Caco-2 (cell line): Measurements from ENCODE around the gene BTBD16. TPM values are rescaled to one million over a fixed set of nuclear protein-coding genes. Genes with fewer than 3 reads are reported as not detected.

ENCODE experiments used
- BruUV-seq: library from RNA; stranded (reverse); fragments of 400-500 nt; replicated peaks from 2 replicates; lab custom pipeline; 2021; lab: Mats Ljungman, UMichigan
- CTCF ChIA-PET: fragments of 300-600 bp; sonication (Branson Sonifier 250); formaldehyde crosslinking; loops from one replicate; lab custom pipeline; 2022; ENCODE audit warnings: antibody characterized with exemption; lab: Charles Lee
- POLR2A ChIA-PET: fragments of 300-600 bp; sonication (Branson Sonifier 250); formaldehyde crosslinking; loops from one replicate; lab custom pipeline; 2022; ENCODE audit warnings: antibody characterized with exemption; lab: Charles Lee
- DNase-seq, 2 experiments: peaks; one replicate each; pipeline versions ENCODE4 v3.0.0 to v3.0.0-alpha.2; 2020 to 2022
- H3K27me3 ChIP-seq: replicated peaks from 2 replicates; pipeline ENCODE4 v1.6.0; 2011; ENCODE audit warnings: low read length; ENCODE audit not compliant: control insufficient read depth, insufficient read depth
- H3K36me3 ChIP-seq: 2 replicates; pipeline ENCODE4 v1.5.1; 2011; ENCODE audit warnings: low read length; ENCODE audit not compliant: control insufficient read depth, insufficient read depth
- H3K4me1 ChIP-seq: fragments of 250-450 bp; sonication (Bioruptor Pico); 2 replicates; pipeline ENCODE4 v1.5.1; 2020; ENCODE audit warnings: mild to moderate bottlenecking
- H3K4me3 ChIP-seq: 2 replicates; pipeline ENCODE4 v1.5.1; 2011; ENCODE audit warnings: low read depth, mild to moderate bottlenecking, control low read depth, low read length
- H3K9me3 ChIP-seq: fragments of 250-450 bp; sonication (Bioruptor Pico); 2 replicates; pipeline ENCODE4 v1.5.1; 2020; ENCODE audit warnings: mild to moderate bottlenecking, moderate library complexity
- H3K27ac Mint-ChIP-seq: one replicate; pipeline ENCODE4 v1.8.0; 2022; ENCODE audit warnings: mixed read lengths; ENCODE audit not compliant: unreplicated experiment
- H3K27me3 Mint-ChIP-seq: one replicate; pipeline ENCODE4 v1.8.0; 2022; ENCODE audit warnings: mixed read lengths; ENCODE audit not compliant: insufficient read depth, unreplicated experiment
- H3K36me3 Mint-ChIP-seq: one replicate; pipeline ENCODE4 v1.8.0; 2022; ENCODE audit warnings: mild to moderate bottlenecking, mixed read lengths; ENCODE audit not compliant: insufficient read depth, unreplicated experiment
- H3K4me1 Mint-ChIP-seq: one replicate; pipeline ENCODE4 v1.8.0; 2022; ENCODE audit warnings: low read depth, mixed read lengths; ENCODE audit not compliant: unreplicated experiment
- H3K4me3 Mint-ChIP-seq: one replicate; pipeline ENCODE4 v1.8.0; 2022; ENCODE audit warnings: mild to moderate bottlenecking, moderate library complexity, mixed read lengths; ENCODE audit not compliant: unreplicated experiment
- H3K9me3 Mint-ChIP-seq: one replicate; pipeline ENCODE4 v1.8.0; 2022; ENCODE audit warnings: mixed read lengths; ENCODE audit not compliant: unreplicated experiment
- CTCF ChIP-seq, 2 experiments: fragments of 200-600 bp in 1 of 2; IDR thresholded peaks; 1 replicate in 1 of 2; 2 replicates in 1 of 2; pipeline versions ENCODE4 v1.5.1 to v1.8.0; 2011 to 2022; ENCODE audit warnings: antibody characterized with exemption in 1 of 2, control low read depth in 1 of 2, inconsistent platforms in 1 of 2, low read depth in 1 of 2, low read length in 1 of 2, mild to moderate bottlenecking in 1 of 2, moderate library complexity in 1 of 2; ENCODE audit not compliant: insufficient read depth in 1 of 2, severe bottlenecking in 1 of 2, unreplicated experiment in 1 of 2
- intact Hi-C: fragments of 100-400 bp; cut with micrococcal nuclease; formaldehyde crosslinking; loops from one replicate; pipeline ENCODE4 v1.10.0; 2022; ENCODE audit not compliant: unreplicated experiment
- total RNA-seq: library from RNA; stranded (reverse); gene quantifications from 2 replicates; pipeline ENCODE4 v1.2.3, GENCODE V29; 2022

The BTBD16 gene
- total RNA-seq, 1 experiment from 2014 or later: not detected

GRCh38 chr10:122306744-122307143, 35.6 kb downstream of the BTBD16 start:
- intact Hi-C loops: no loop called here
- Mint-ChIP-seq H3K9me3 (peaks cover 13% of the 10 kb centered on the region), H3K4me1 (peaks cover 29% of the 10 kb centered on the region), H3K27me3 (no peaks in the 10 kb centered on the region), H3K4me3 (no peak overlapping the region), H3K27ac (no peak overlapping the region), H3K36me3 (peaks cover 5% of the 10 kb centered on the region)
- no peak for DNase-seq
- no peaks in the 10 kb centered on the region for H3K9me3 ChIP-seq
- TF ChIP-seq CTCF (IDR thresholded peaks at IDR 0.05; ENCODE audit: insufficient read depth in 1 of 2, low read depth in 1 of 2, low read length in 1 of 2, severe bottlenecking in 1 of 2, unreplicated experiment in 1 of 2): no peak
- no peak overlapping the region for H3K4me3 ChIP-seq
- ChIA-PET POLR2A (no interaction called here), CTCF (interaction anchor here (0.6 to 2.0 kb wide), 2 partner anchors 8 to 43 kb away, joined by 4 to 5 read pairs; no protein-coding TSS in a partner anchor)
- no TSS peak for BruUV-seq
- H3K4me1 ChIP-seq: peaks cover 43% of the 10 kb centered on the region
- H3K36me3 ChIP-seq: no peaks in the 10 kb centered on the region
- no peaks in the 10 kb centered on the region for H3K27me3 ChIP-seq

GRCh38 chr10:122307669-122308416, 36.7 kb downstream of the BTBD16 start:
- H3K27me3 ChIP-seq: no peaks in the 10 kb centered on the region
- H3K9me3 Mint-ChIP-seq: peaks cover 13% of the 10 kb centered on the region
- intact Hi-C loops: no loop called here
- TF ChIP-seq CTCF (IDR thresholded peaks at IDR 0.05; ENCODE audit: insufficient read depth in 1 of 2, low read depth in 1 of 2, low read length in 1 of 2, severe bottlenecking in 1 of 2, unreplicated experiment in 1 of 2): no peak
- H3K4me3 Mint-ChIP-seq: no peak overlapping the region
- no peaks in the 10 kb centered on the region for H3K27me3 Mint-ChIP-seq
- ChIA-PET POLR2A (interaction anchor here (1.0 kb wide), 1 partner anchor 66 kb away, joined by 3 read pairs; no protein-coding TSS in a partner anchor), CTCF (interaction anchor here (2.0 kb wide), 1 partner anchor 9 kb away, joined by 5 read pairs; no protein-coding TSS in a partner anchor)
- H3K9me3 ChIP-seq: no peaks in the 10 kb centered on the region
- DNase-seq: no peak
- H3K4me3 ChIP-seq: no peak overlapping the region
- H3K4me1 ChIP-seq: peaks cover 47% of the 10 kb centered on the region
- no peaks in the 10 kb centered on the region for H3K36me3 ChIP-seq
- peaks cover 31% of the 10 kb centered on the region for H3K4me1 Mint-ChIP-seq
- no TSS peak for BruUV-seq
- H3K36me3 Mint-ChIP-seq: peaks cover 5% of the 10 kb centered on the region
- no peak overlapping the region for H3K27ac Mint-ChIP-seq

- peak overlapping the region; percentile 83 for H3K27ac Mint-ChIP-seq
- no peak overlapping the region for H3K4me3 Mint-ChIP-seq
- H3K36me3 Mint-ChIP-seq: peaks cover 5% of the 10 kb centered on the region
- no TSS peak for BruUV-seq
- Histone ChIP-seq H3K36me3 (no peaks in the 10 kb centered on the region), H3K9me3 (no peaks in the 10 kb centered on the region), H3K4me1 (peaks cover 47% of the 10 kb centered on the region), H3K27me3 (no peaks in the 10 kb centered on the region; the same call in 1 of the 2 replicates), H3K4me3 (no peak overlapping the region)
- CTCF ChIA-PET: interaction anchor here (2.0 kb wide), 1 partner anchor 10 kb away, joined by 5 read pairs; no protein-coding TSS in a partner anchor
- no peak for TF ChIP-seq CTCF (IDR thresholded peaks at IDR 0.05; ENCODE audit: insufficient read depth in 1 of 2, low read depth in 1 of 2, low read length in 1 of 2, severe bottlenecking in 1 of 2, unreplicated experiment in 1 of 2)
- intact Hi-C loops: no loop called here
- DNase-seq: no peak
- peaks cover 13% of the 10 kb centered on the region for H3K9me3 Mint-ChIP-seq
- H3K27me3 Mint-ChIP-seq: no peaks in the 10 kb centered on the region
- H3K4me1 Mint-ChIP-seq: peaks cover 31% of the 10 kb centered on the region
- POLR2A ChIA-PET: interaction anchor here (1.0 kb wide), 1 partner anchor 65 kb away, joined by 3 read pairs; no protein-coding TSS in a partner anchor
Measured at GRCh38 chr10:122308417-122309141, 37.5 kb downstream of the BTBD16 start.
